ENCODE data around the gene ALX4.

- TF ChIP-seq POLR2AphosphoS5 (IDR thresholded peaks at IDR 0.05) (no peak), CTCF (IDR thresholded peaks at IDR 0.05) (no peak)
Measured at GRCh38 chr11:44319552-44320288, 9.8 kb upstream of the ALX4 start.
